ENCODE data around the gene SLC25A22.

Gene SLC25A22

GRCh38 chr11:770642-771616 is 27.2 kb downstream of the SLC25A22 start:
- Histone ChIP-seq H3K27me3 (ENCODE audit: insufficient read depth, low read length) (no peaks in the 10 kb centered on the region), H4K12ac (ENCODE audit: low read depth, low read length) (no peak overlapping the region), H3K4me2 (ENCODE audit: low read length) (no peak overlapping the region), H3K79me2 (ENCODE audit: control insufficient read depth, insufficient read depth, low read length, poor library complexity) (peaks cover 2% of the 10 kb centered on the region), H3K18ac (ENCODE audit: low read length) (no peak overlapping the region), H2AFZ (ENCODE audit: insufficient read depth, low read length, poor library complexity) (no peak overlapping the region), H3K9ac (ENCODE audit: low read length) (no peak overlapping the region), H2BK120ac (ENCODE audit: insufficient read depth, low read length, poor library complexity) (no peak overlapping the region), H4K91ac (ENCODE audit: low read depth, low read length) (no peak overlapping the region), H3K27ac (ENCODE audit: low read depth, low read length) (no peak overlapping the region), H3K9me3 (ENCODE audit: insufficient read depth, low read depth, low read length) (peaks cover 2% of the 10 kb centered on the region), H3K79me1 (ENCODE audit: low read length) (no peaks in the 10 kb centered on the region), H3K23ac (ENCODE audit: low read length) (no peak overlapping the region), H4K8ac (ENCODE audit: low read depth, low read length) (no peak overlapping the region), H2BK12ac (ENCODE audit: low read length) (no peak overlapping the region), H2BK5ac (ENCODE audit: low read depth, low read length, poor library complexity) (no peak overlapping the region), H3K4ac (ENCODE audit: low read depth, low read length) (no peak overlapping the region), H3K36me3 (ENCODE audit: control insufficient read depth in 1 of 2, insufficient read depth in 2 of 2, low read length in 2 of 2) (peaks cover 57 to 58% of the 10 kb centered on the region in 2 experiments), H3K14ac (ENCODE audit: low read length) (no peak overlapping the region), H3K4me3 (ENCODE audit: low read depth, low read length) (no peak overlapping the region), H2AK5ac (ENCODE audit: low read length) (no peak overlapping the region), H3K4me1 (ENCODE audit: control insufficient read depth in 1 of 2, insufficient read depth in 2 of 2, low read length in 2 of 2) (peaks cover 7 to 21% of the 10 kb centered on the region in 2 experiments)
- DNase-seq, result no peak
- WGBS (ENCODE audit: extremely low coverage, insufficient coverage, insufficient read length), result no CpG with 5 or more reads among the region's 32 CpGs

GRCh38 chr11:769887-770641 is 28.0 kb downstream of the SLC25A22 start:
- Histone ChIP-seq H3K18ac (ENCODE audit: low read length) (no peak overlapping the region), H3K4me2 (ENCODE audit: low read length) (no peak overlapping the region), H3K36me3 (ENCODE audit: control insufficient read depth in 1 of 2, insufficient read depth in 2 of 2, low read length in 2 of 2) (peaks cover 65 to 66% of the 10 kb centered on the region in 2 experiments), H3K14ac (ENCODE audit: low read length) (no peak overlapping the region), H3K27me3 (ENCODE audit: insufficient read depth, low read length) (no peaks in the 10 kb centered on the region), H2BK5ac (ENCODE audit: low read depth, low read length, poor library complexity) (no peak overlapping the region), H3K9ac (ENCODE audit: low read length) (no peak overlapping the region), H3K4me3 (ENCODE audit: low read depth, low read length) (no peak overlapping the region), H3K23ac (ENCODE audit: low read length) (no peak overlapping the region), H2BK120ac (ENCODE audit: insufficient read depth, low read length, poor library complexity) (no peak overlapping the region), H3K9me3 (ENCODE audit: insufficient read depth, low read depth, low read length) (peaks cover 2% of the 10 kb centered on the region), H2AFZ (ENCODE audit: insufficient read depth, low read length, poor library complexity) (no peak overlapping the region), H3K4me1 (ENCODE audit: control insufficient read depth in 1 of 2, insufficient read depth in 2 of 2, low read length in 2 of 2) (peaks cover 1 to 16% of the 10 kb centered on the region in 2 experiments), H2AK5ac (ENCODE audit: low read length) (no peak overlapping the region), H3K79me1 (ENCODE audit: low read length) (no peaks in the 10 kb centered on the region), H3K27ac (ENCODE audit: low read depth, low read length) (no peak overlapping the region), H3K79me2 (ENCODE audit: control insufficient read depth, insufficient read depth, low read length, poor library complexity) (peaks cover 2% of the 10 kb centered on the region), H2BK12ac (ENCODE audit: low read length) (no peak overlapping the region), H4K91ac (ENCODE audit: low read depth, low read length) (no peak overlapping the region), H4K8ac (ENCODE audit: low read depth, low read length) (no peak overlapping the region), H4K12ac (ENCODE audit: low read depth, low read length) (no peak overlapping the region), H3K4ac (ENCODE audit: low read depth, low read length) (no peak overlapping the region)
- no CpG with 5 or more reads among the region's 23 CpGs for WGBS (ENCODE audit: extremely low coverage, insufficient coverage, insufficient read length)
- DNase-seq, result no peak

- Histone ChIP-seq H2BK120ac (ENCODE audit: insufficient read depth, low read length, poor library complexity) (no peak overlapping the region), H3K9ac (ENCODE audit: low read length) (no peak overlapping the region), H2AFZ (ENCODE audit: insufficient read depth, low read length, poor library complexity) (no peak overlapping the region), H3K36me3 (ENCODE audit: control insufficient read depth in 1 of 2, insufficient read depth in 2 of 2, low read length in 2 of 2) (peaks cover 71 to 73% of the 10 kb centered on the region in 2 experiments), H3K23ac (ENCODE audit: low read length) (no peak overlapping the region), H3K79me1 (ENCODE audit: low read length) (no peaks in the 10 kb centered on the region), H3K9me3 (ENCODE audit: insufficient read depth, low read depth, low read length) (peaks cover 2% of the 10 kb centered on the region), H3K27ac (ENCODE audit: low read depth, low read length) (no peak overlapping the region), H2AK5ac (ENCODE audit: low read length) (no peak overlapping the region), H3K14ac (ENCODE audit: low read length) (no peak overlapping the region), H3K4ac (ENCODE audit: low read depth, low read length) (no peak overlapping the region), H2BK12ac (ENCODE audit: low read length) (no peak overlapping the region), H2BK5ac (ENCODE audit: low read depth, low read length, poor library complexity) (no peak overlapping the region), H3K18ac (ENCODE audit: low read length) (no peak overlapping the region), H4K91ac (ENCODE audit: low read depth, low read length) (no peak overlapping the region), H3K4me3 (ENCODE audit: low read depth, low read length) (no peak overlapping the region), H4K12ac (ENCODE audit: low read depth, low read length) (no peak overlapping the region), H3K27me3 (ENCODE audit: insufficient read depth, low read length) (no peaks in the 10 kb centered on the region), H3K79me2 (ENCODE audit: control insufficient read depth, insufficient read depth, low read length, poor library complexity) (no peaks in the 10 kb centered on the region), H4K8ac (ENCODE audit: low read depth, low read length) (no peak overlapping the region), H3K4me2 (ENCODE audit: low read length) (no peak overlapping the region), H3K4me1 (ENCODE audit: control insufficient read depth in 1 of 2, insufficient read depth in 2 of 2, low read length in 2 of 2) (peaks cover 0 to 4% of the 10 kb centered on the region in 2 experiments)
- WGBS (ENCODE audit: extremely low coverage, insufficient coverage, insufficient read length), result no CpG with 5 or more reads among the region's 11 CpGs
- no peak for DNase-seq
Measured at GRCh38 chr11:767238-767637, 30.8 kb downstream of the SLC25A22 start.

- no peak overlapping the region for H4K8ac ChIP-seq (ENCODE audit: low read depth, low read length)
- H4K91ac ChIP-seq (ENCODE audit: low read depth, low read length), result no peak overlapping the region
- H2BK120ac ChIP-seq (ENCODE audit: insufficient read depth, low read length, poor library complexity), result no peak overlapping the region
- no peak for DNase-seq
- H3K4me2 ChIP-seq (ENCODE audit: low read length), result no peak overlapping the region
- no peaks in the 10 kb centered on the region for H3K79me1 ChIP-seq (ENCODE audit: low read length)
- no peak overlapping the region for H2AFZ ChIP-seq (ENCODE audit: insufficient read depth, low read length, poor library complexity)
- H3K14ac ChIP-seq (ENCODE audit: low read length), result no peak overlapping the region
- no peak overlapping the region for H3K9ac ChIP-seq (ENCODE audit: low read length)
- H3K79me2 ChIP-seq (ENCODE audit: control insufficient read depth, insufficient read depth, low read length, poor library complexity), result no peaks in the 10 kb centered on the region
- H3K4me1 ChIP-seq (ENCODE audit: control insufficient read depth in 1 of 2, insufficient read depth in 2 of 2, low read length in 2 of 2), result peaks cover 0 to 2% of the 10 kb centered on the region in 2 experiments
- peaks cover 2% of the 10 kb centered on the region for H3K9me3 ChIP-seq (ENCODE audit: insufficient read depth, low read depth, low read length)
- no peak overlapping the region for H3K23ac ChIP-seq (ENCODE audit: low read length)
- no peak overlapping the region for H2BK5ac ChIP-seq (ENCODE audit: low read depth, low read length, poor library complexity)
- no peak overlapping the region for H3K18ac ChIP-seq (ENCODE audit: low read length)
- no peak overlapping the region for H3K27ac ChIP-seq (ENCODE audit: low read depth, low read length)
- H4K12ac ChIP-seq (ENCODE audit: low read depth, low read length), result no peak overlapping the region
- no peak overlapping the region for H3K4ac ChIP-seq (ENCODE audit: low read depth, low read length)
- H2BK12ac ChIP-seq (ENCODE audit: low read length), result no peak overlapping the region
- H2AK5ac ChIP-seq (ENCODE audit: low read length), result no peak overlapping the region
- H3K36me3 ChIP-seq (ENCODE audit: control insufficient read depth in 1 of 2, insufficient read depth in 2 of 2, low read length in 2 of 2), result peaks cover 68 to 72% of the 10 kb centered on the region in 2 experiments
- H3K4me3 ChIP-seq (ENCODE audit: low read depth, low read length), result no peak overlapping the region
- no CpG with 5 or more reads among the region's 2 CpGs for WGBS (ENCODE audit: extremely low coverage, insufficient coverage, insufficient read length)
- no peaks in the 10 kb centered on the region for H3K27me3 ChIP-seq (ENCODE audit: insufficient read depth, low read length)
Measured at GRCh38 chr11:766936-767210, 31.2 kb downstream of the SLC25A22 start.

Measured in trophoblast cell (in vitro differentiated cells and primary cell).